Measurements from ENCODE around the gene FAM237A.

GRCh38 chr2:206603243-206603642 lies 39.0 kb upstream of the FAM237A start:
- no peak for TF ChIP-seq CTCF (IDR thresholded peaks at IDR 0.05; ENCODE audit: insufficient read depth, low read length)
- no peak for TF ChIP-seq POLR2AphosphoS5 (IDR thresholded peaks at IDR 0.05; ENCODE audit: low read depth)

Data from HL-60 (cell line).